DOHH2 (cell line): Measurements from ENCODE around the gene PDE6B.

ENCODE experiments used
- H3F3A ChIP-seq: fragments of 200-600 bp; sonication (generic), shearing (Covaris generic); 2 replicates; pipeline ENCODE4 v1.6.0; 2016; ENCODE audit warnings: antibody characterized with exemption, mild to moderate bottlenecking; ENCODE audit not compliant: control insufficient read depth, insufficient read depth
- H3K27ac ChIP-seq: fragments of 200-600 bp; sonication (generic); 2 replicates; pipeline ENCODE4 v1.5.1; 2014; ENCODE audit warnings: low read depth, mild to moderate bottlenecking, low read length, moderate library complexity
- H3K27me3 ChIP-seq: fragments of 200-600 bp; sonication (generic); 2 replicates; pipeline ENCODE4 v1.6.1; 2014; ENCODE audit warnings: mild to moderate bottlenecking, low read length, mixed read lengths; ENCODE audit not compliant: control insufficient read depth
- H3K36me3 ChIP-seq: fragments of 200-600 bp; sonication (generic); 2 replicates; pipeline ENCODE4 v1.6.1; 2014; ENCODE audit warnings: mild to moderate bottlenecking, low read length, moderate library complexity, mixed read lengths; ENCODE audit not compliant: control insufficient read depth
- H3K4me1 ChIP-seq: fragments of 200-600 bp; sonication (generic); 2 replicates; pipeline ENCODE4 v1.6.1; 2014; ENCODE audit warnings: mild to moderate bottlenecking, low read length, mixed read lengths; ENCODE audit not compliant: control insufficient read depth
- H3K4me2 ChIP-seq: fragments of 200-600 bp; sonication (generic); 2 replicates; pipeline ENCODE4 v1.6.0; 2014; ENCODE audit warnings: mild to moderate bottlenecking, low read length, moderate library complexity
- H3K4me3 ChIP-seq: fragments of 200-600 bp; sonication (generic); 2 replicates; pipeline ENCODE4 v1.5.1; 2014; ENCODE audit warnings: mild to moderate bottlenecking, low read length, mixed read lengths
- H3K79me2 ChIP-seq: fragments of 200-600 bp; sonication (generic); 2 replicates; pipeline ENCODE4 v1.6.1; 2014; ENCODE audit warnings: mild to moderate bottlenecking, low read length, mixed read lengths; ENCODE audit not compliant: control insufficient read depth
- H3K9me2 ChIP-seq: fragments of 200-600 bp; sonication (generic); replicated peaks from 2 replicates; pipeline ENCODE4 v1.6.1; 2014; ENCODE audit warnings: mild to moderate bottlenecking, low read length, mixed read lengths; ENCODE audit not compliant: control insufficient read depth
- H3K9me3 ChIP-seq: fragments of 200-600 bp; sonication (generic); 2 replicates; pipeline ENCODE4 v1.6.1; 2014; ENCODE audit warnings: antibody characterized with exemption, low read length, mixed read lengths; ENCODE audit not compliant: control insufficient read depth, insufficient read depth
- H4K20me1 ChIP-seq: fragments of 200-600 bp; sonication (generic); 2 replicates; pipeline ENCODE4 v1.6.0; 2014; ENCODE audit warnings: low read depth, mild to moderate bottlenecking, antibody characterized with exemption, low read length, moderate library complexity; ENCODE audit not compliant: control insufficient read depth, insufficient read depth
- CTCF ChIP-seq: fragments of 200-600 bp; sonication (generic); IDR thresholded peaks from one replicate; pipeline ENCODE4 v1.5.1; 2014; ENCODE audit warnings: antibody characterized with exemption, mild to moderate bottlenecking, low read depth, low read length; ENCODE audit not compliant: poor library complexity, severe bottlenecking
- EZH2phosphoT487 ChIP-seq: fragments of 200-600 bp; sonication (generic); IDR thresholded peaks from 2 replicates; pipeline ENCODE4 v1.6.1; 2017; ENCODE audit warnings: borderline replicate concordance, mild to moderate bottlenecking, antibody characterized with exemption, low read length, moderate library complexity, mixed read lengths

The PDE6B gene

GRCh38 chr4:656436-657337 is 31.3 kb downstream of the PDE6B start:
- Histone ChIP-seq H3K27ac (no peak overlapping the region), H3F3A (no peaks in the 10 kb centered on the region), H3K36me3 (no peaks in the 10 kb centered on the region), H3K27me3 (no peaks in the 10 kb centered on the region), H3K9me3 (peaks cover 11% of the 10 kb centered on the region; the same call in 1 of the 2 replicates), H3K4me1 (no peaks in the 10 kb centered on the region), H3K4me3 (no peak overlapping the region), H4K20me1 (no peaks in the 10 kb centered on the region), H3K4me2 (no peak overlapping the region), H3K9me2 (no peaks in the 10 kb centered on the region), H3K79me2 (no peaks in the 10 kb centered on the region)
- TF ChIP-seq CTCF (no peak), EZH2phosphoT487 (no peak)

- Histone ChIP-seq H3K9me3 (peaks cover 11% of the 10 kb centered on the region; the same call in 1 of the 2 replicates), H3K27ac (no peak overlapping the region), H3F3A (no peaks in the 10 kb centered on the region), H3K36me3 (no peaks in the 10 kb centered on the region), H3K4me3 (no peak overlapping the region), H3K4me2 (no peak overlapping the region), H3K79me2 (no peaks in the 10 kb centered on the region), H3K9me2 (no peaks in the 10 kb centered on the region), H3K4me1 (no peaks in the 10 kb centered on the region), H4K20me1 (no peaks in the 10 kb centered on the region), H3K27me3 (no peaks in the 10 kb centered on the region)
- TF ChIP-seq CTCF (no peak), EZH2phosphoT487 (no peak)
Measured at GRCh38 chr4:657338-657833, 32.0 kb downstream of the PDE6B start.

- H3K79me2 ChIP-seq = no peaks in the 10 kb centered on the region
- no peaks in the 10 kb centered on the region for H3K9me2 ChIP-seq
- no peaks in the 10 kb centered on the region for H3K27me3 ChIP-seq
- TF ChIP-seq CTCF = no peak
- no peaks in the 10 kb centered on the region for H4K20me1 ChIP-seq
- no peaks in the 10 kb centered on the region for H3F3A ChIP-seq
- H3K36me3 ChIP-seq = no peaks in the 10 kb centered on the region
- H3K4me1 ChIP-seq = peaks cover 2% of the 10 kb centered on the region
- no peak overlapping the region for H3K27ac ChIP-seq
- H3K9me3 ChIP-seq = peaks cover 11% of the 10 kb centered on the region; the same call in 1 of the 2 replicates
- H3K4me2 ChIP-seq = no peak overlapping the region
- no peak overlapping the region for H3K4me3 ChIP-seq
Measured at GRCh38 chr4:657834-658667, 32.7 kb downstream of the PDE6B start.
